GM23338 (cell line): ENCODE results near the gene RAD51AP1. TPM values are rescaled to one million over a fixed set of nuclear protein-coding genes. Genes with fewer than 3 reads are reported as not detected.

Experiments
- ATAC-seq: fragments of 200-7000 bp; cut with Tn5 transposase; 3 replicates; pipeline ENCODE4 v1.9.1; 2020
- DNase-seq: peaks from one replicate; pipeline ENCODE4 v3.0.0-alpha.2; 2015; ENCODE audit warnings: low spot score
- H2AFZ ChIP-seq: fragments of 200-600 bp; sonication (generic); 2 replicates; pipeline ENCODE4 v1.8.0; 2016; ENCODE audit warnings: antibody characterized with exemption, mild to moderate bottlenecking, moderate library complexity
- H3F3A ChIP-seq: fragments of 200-600 bp; sonication (generic); replicated peaks from 2 replicates; pipeline ENCODE4 v1.8.0; 2017; ENCODE audit warnings: antibody characterized with exemption, mixed run types, low read depth
- H3K27ac ChIP-seq: fragments of 200-600 bp; sonication (generic); 2 replicates; pipeline ENCODE4 v1.6.1; 2016; ENCODE audit warnings: low read depth
- H3K27me3 ChIP-seq: fragments of 200-600 bp; sonication (generic); 2 replicates; pipeline ENCODE4 v1.8.0; 2016; ENCODE audit warnings: mild to moderate bottlenecking, mixed run types, moderate library complexity; ENCODE audit not compliant: insufficient read depth
- H3K36me3 ChIP-seq: fragments of 200-600 bp; sonication (generic); 2 replicates; pipeline ENCODE4 v1.8.0; 2016; ENCODE audit warnings: mild to moderate bottlenecking; ENCODE audit not compliant: insufficient read depth
- H3K4me1 ChIP-seq: fragments of 200-600 bp; sonication (generic); 2 replicates; pipeline ENCODE4 v1.8.0; 2016; ENCODE audit warnings: mild to moderate bottlenecking, moderate library complexity; ENCODE audit not compliant: insufficient read depth
- H3K4me2 ChIP-seq: fragments of 200-600 bp; sonication (generic); 2 replicates; pipeline ENCODE4 v1.7.1; 2017; ENCODE audit warnings: mixed run types
- H3K4me3 ChIP-seq: fragments of 200-600 bp; sonication (generic); 2 replicates; pipeline ENCODE4 v1.6.1; 2016; ENCODE audit warnings: mixed run types
- H3K79me2 ChIP-seq: fragments of 200-600 bp; sonication (generic); replicated peaks from 2 replicates; pipeline ENCODE4 v1.8.0; 2017; ENCODE audit warnings: mild to moderate bottlenecking; ENCODE audit not compliant: insufficient read depth
- H3K9me2 ChIP-seq: fragments of 200-600 bp; sonication (generic); 2 replicates; pipeline ENCODE4 v1.8.0; 2017; ENCODE audit not compliant: insufficient read depth
- H4K20me1 ChIP-seq: fragments of 200-600 bp; sonication (generic); replicated peaks from 2 replicates; pipeline ENCODE4 v1.8.0; 2017; ENCODE audit warnings: mild to moderate bottlenecking; ENCODE audit not compliant: insufficient read depth
- H3K27ac Mint-ChIP-seq: 2 replicates; pipeline ENCODE4 v1.8.0; 2020; ENCODE audit warnings: inconsistent platforms, mild to moderate bottlenecking, moderate library complexity, mixed read lengths
- H3K27me3 Mint-ChIP-seq: 3 replicates; pipeline ENCODE4 v1.8.0; 2022; ENCODE audit warnings: low read depth, mild to moderate bottlenecking, moderate library complexity, mixed read lengths, inconsistent platforms; ENCODE audit not compliant: insufficient read depth, poor library complexity
- H3K36me3 Mint-ChIP-seq: 3 replicates; pipeline ENCODE4 v1.8.0; 2021; ENCODE audit warnings: low read depth, mild to moderate bottlenecking, inconsistent platforms, moderate library complexity, mixed read lengths
- H3K4me1 Mint-ChIP-seq: 3 replicates; pipeline ENCODE4 v1.8.0; 2020; ENCODE audit warnings: mild to moderate bottlenecking, inconsistent platforms, mixed read lengths
- H3K4me3 Mint-ChIP-seq: 3 replicates; pipeline ENCODE4 v1.8.0; 2021; ENCODE audit warnings: moderate library complexity, mild to moderate bottlenecking, inconsistent platforms, mixed read lengths
- H3K9me3 Mint-ChIP-seq: 3 replicates; pipeline ENCODE4 v1.8.0; 2020; ENCODE audit warnings: moderate library complexity, mild to moderate bottlenecking, inconsistent platforms, mixed read lengths
- ETS1 ChIP-seq: IDR thresholded peaks from 2 replicates; pipeline ENCODE4 v1.6.1; 2016; ENCODE audit warnings: antibody characterized with exemption
- EZH2 ChIP-seq: fragments of 200-600 bp; sonication (generic); IDR thresholded peaks from one replicate; pipeline ENCODE4 v1.8.0; 2017; ENCODE audit warnings: antibody characterized with exemption, mild to moderate bottlenecking, low read depth; ENCODE audit not compliant: unreplicated experiment
- JUNB ChIP-seq: IDR thresholded peaks from one replicate; pipeline ENCODE4 v1.6.1; 2016; ENCODE audit warnings: antibody characterized with exemption; ENCODE audit not compliant: unreplicated experiment
- NANOG ChIP-seq: IDR thresholded peaks from 2 replicates; pipeline ENCODE4 v1.6.1; 2016; ENCODE audit warnings: antibody characterized with exemption, borderline replicate concordance
- POLR2AphosphoS5 ChIP-seq: IDR thresholded peaks from 2 replicates; pipeline ENCODE4 v1.6.1; 2016; ENCODE audit warnings: antibody characterized with exemption, low read depth
- REST ChIP-seq: IDR thresholded peaks from one replicate; pipeline ENCODE4 v1.6.1; 2018; ENCODE audit warnings: antibody characterized with exemption; ENCODE audit not compliant: unreplicated experiment
- STAT1 ChIP-seq: IDR thresholded peaks from one replicate; pipeline ENCODE4 v1.6.1; 2016; ENCODE audit warnings: antibody characterized with exemption; ENCODE audit not compliant: unreplicated experiment
- ZNF114 ChIP-seq: fragments of 250-450 bp; sonication (Bioruptor Pico); IDR thresholded peaks from 2 replicates; pipeline ENCODE4 v1.5.0; 2020; ENCODE audit warnings: mild to moderate bottlenecking, moderate library complexity
- ZNF331 ChIP-seq: fragments of 250-450 bp; sonication (Bioruptor Pico); IDR thresholded peaks from 2 replicates; pipeline ENCODE4 v1.5.0; 2020; ENCODE audit warnings: low read depth, mild to moderate bottlenecking, moderate library complexity
- ZNF462 ChIP-seq: fragments of 250-450 bp; sonication (Bioruptor Pico); IDR thresholded peaks from 2 replicates; pipeline ENCODE4 v1.5.0; 2020; ENCODE audit warnings: mild to moderate bottlenecking, moderate library complexity
- polyA plus RNA-seq: library from polyadenylated mRNA; unstranded; fragments of >200 nt; fragmentation: Nextera tagmentation; extraction: Ambion mirVana; gene quantifications from 2 replicates; pipeline ENCODE4 v1.2.1, GENCODE V29; 2016
- total RNA-seq: library from RNA; depleted of rRNA; stranded (reverse); fragments of >200 nt; shearing (Covaris generic); gene quantifications from 2 replicates; pipeline ENCODE4 v1.2.3, GENCODE V29; 2014
- TF ChIP-seq, protein P1 (sequence below), 2 experiments: fragments of 200-600 bp in 1 of 2; sonication (generic) in 1 of 2; conservative IDR thresholded peaks; 2 replicates each; pipeline versions ENCODE4 v1.5.1 to v1.6.1; 2016 to 2017; ENCODE audit warnings: antibody characterized with exemption in 2 of 2, low read depth in 2 of 2, mild to moderate bottlenecking in 2 of 2, moderate library complexity in 1 of 2

The RAD51AP1 gene
- total and polyA plus RNA-seq, 2 experiments from 2014 or later: 75.2 to 119 TPM

DNA sequence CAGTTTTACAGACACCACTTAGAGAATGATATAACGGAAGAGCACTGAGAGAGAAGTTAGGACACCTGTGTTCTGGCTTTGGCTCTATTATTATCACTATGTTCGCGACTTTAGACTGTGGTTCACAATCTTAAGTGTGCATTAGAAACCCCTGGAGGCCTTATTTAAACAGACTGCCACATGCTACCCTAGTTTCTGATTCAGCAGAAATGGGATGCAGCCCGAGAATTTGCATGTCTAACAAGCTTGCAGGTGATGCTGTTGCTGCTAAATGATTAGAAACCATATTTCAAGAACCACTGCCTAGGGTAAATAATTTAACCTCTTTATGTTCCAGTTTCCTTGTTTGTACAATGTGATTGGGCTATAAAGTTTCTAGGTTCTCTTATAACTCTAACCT, 3.6 kb upstream of the RAD51AP1 start (continued):
- TF ChIP-seq ZNF462 (CRISPR knock-in tag) (no peak), ETS1 (no peak), STAT1 (no peak), POLR2AphosphoS5 (no peak)

DNA sequence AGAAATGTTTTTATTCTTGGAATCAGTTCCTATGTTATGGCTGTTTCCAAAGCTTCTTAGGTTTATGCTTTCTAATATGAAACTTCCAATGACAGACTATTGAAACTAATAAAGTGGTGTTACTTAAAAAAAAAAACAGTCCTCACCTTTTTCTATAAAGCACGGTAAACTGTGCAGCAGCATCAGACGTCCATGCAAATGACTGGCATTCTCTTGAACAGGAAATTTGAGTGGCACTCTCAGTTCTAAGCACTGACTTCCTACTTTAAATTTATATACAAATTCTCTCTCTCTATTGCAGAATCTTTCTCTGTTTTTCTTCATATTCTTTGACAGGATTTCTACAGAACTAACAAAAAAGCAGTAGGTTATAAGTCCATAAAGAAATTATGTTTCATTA, 2.8 kb upstream of the RAD51AP1 start:
- Histone ChIP-seq H3K4me2 (no peak overlapping the region), H3K4me1 (no peaks in the 10 kb centered on the region), H3K4me3 (no peak overlapping the region), H3K27ac (no peak overlapping the region), H2AFZ (no peak overlapping the region), H3K9me2 (no peaks in the 10 kb centered on the region), H3K27me3 (no peaks in the 10 kb centered on the region), H3K36me3 (peaks cover 4% of the 10 kb centered on the region; the same call in 1 of the 2 replicates), H3K79me2 (peaks cover 29% of the 10 kb centered on the region), H4K20me1 (no peaks in the 10 kb centered on the region), H3F3A (no peaks in the 10 kb centered on the region)
- no peaks in the 10 kb centered on the region; the same call in 2 of the 3 replicates for H3K9me3 Mint-ChIP-seq
- no peaks in the 10 kb centered on the region for H3K27me3 Mint-ChIP-seq
- H3K4me1 Mint-ChIP-seq: peaks cover 8% of the 10 kb centered on the region
- no peak for ATAC-seq
- H3K4me3 Mint-ChIP-seq: no peak overlapping the region
- no peaks in the 10 kb centered on the region for H3K36me3 Mint-ChIP-seq
- H3K27ac Mint-ChIP-seq: no peak overlapping the region
- no peak for DNase-seq
- no peak for TF ChIP-seq NANOG
- TF ChIP-seq ZNF114 (CRISPR knock-in tag): no peak
- no peak for TF ChIP-seq EZH2
- TF ChIP-seq STAT1: no peak
- TF ChIP-seq ZNF331 (CRISPR knock-in tag): no peak
- TF ChIP-seq REST: no peak
- TF ChIP-seq JUNB: no peak
- TF ChIP-seq, protein P1, sequence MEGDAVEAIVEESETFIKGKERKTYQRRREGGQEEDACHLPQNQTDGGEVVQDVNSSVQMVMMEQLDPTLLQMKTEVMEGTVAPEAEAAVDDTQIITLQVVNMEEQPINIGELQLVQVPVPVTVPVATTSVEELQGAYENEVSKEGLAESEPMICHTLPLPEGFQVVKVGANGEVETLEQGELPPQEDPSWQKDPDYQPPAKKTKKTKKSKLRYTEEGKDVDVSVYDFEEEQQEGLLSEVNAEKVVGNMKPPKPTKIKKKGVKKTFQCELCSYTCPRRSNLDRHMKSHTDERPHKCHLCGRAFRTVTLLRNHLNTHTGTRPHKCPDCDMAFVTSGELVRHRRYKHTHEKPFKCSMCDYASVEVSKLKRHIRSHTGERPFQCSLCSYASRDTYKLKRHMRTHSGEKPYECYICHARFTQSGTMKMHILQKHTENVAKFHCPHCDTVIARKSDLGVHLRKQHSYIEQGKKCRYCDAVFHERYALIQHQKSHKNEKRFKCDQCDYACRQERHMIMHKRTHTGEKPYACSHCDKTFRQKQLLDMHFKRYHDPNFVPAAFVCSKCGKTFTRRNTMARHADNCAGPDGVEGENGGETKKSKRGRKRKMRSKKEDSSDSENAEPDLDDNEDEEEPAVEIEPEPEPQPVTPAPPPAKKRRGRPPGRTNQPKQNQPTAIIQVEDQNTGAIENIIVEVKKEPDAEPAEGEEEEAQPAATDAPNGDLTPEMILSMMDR (conservative IDR thresholded peaks at IDR 0.05; ENCODE audit: low read depth in 2 of 2): no peak
- no peak for TF ChIP-seq ETS1
- TF ChIP-seq POLR2AphosphoS5: no peak
